C4-2B (cell line): Measurements from ENCODE around the gene RNF141.

Experiments
- H3K27ac ChIP-seq: fragments of 450-650 bp; 2 replicates; pipeline ENCODE4 v1.5.1; 2017
- CTCF ChIP-seq: fragments of 450-650 bp; conservative IDR thresholded peaks from 2 replicates; pipeline ENCODE4 v1.5.1; 2017; ENCODE audit warnings: mild to moderate bottlenecking
- ZFX ChIP-seq: fragments of 450-650 bp; IDR thresholded peaks from 2 replicates; pipeline ENCODE4 v1.6.1; 2017

RNF141 gene

GRCh38 chr11:10540915-10541560 lies at the start of gene RNF141:
RNF141 (minus strand) TSS chr11:10541187; CDS start chr11:10534158, 7,029 bp downstream.
- H3K27ac ChIP-seq: peak within 1 kb of the TSS; percentile 62
- TF ChIP-seq ZFX (peak; percentile 96), CTCF (peak; percentile 94)

- no peak for TF ChIP-seq ZFX
- no peak for TF ChIP-seq CTCF
- no peak overlapping the region for H3K27ac ChIP-seq
These were observed 49.4 kb upstream of the RNF141 start for GRCh38 chr11:10590218-10590915.

- no peak for TF ChIP-seq ZFX
- no peak overlapping the region for H3K27ac ChIP-seq
These were observed 47.9 kb upstream of the RNF141 start for GRCh38 chr11:10588904-10589303.

- TF ChIP-seq CTCF (no peak), ZFX (no peak)
These were observed 47.0 kb upstream of the RNF141 start for GRCh38 chr11:10587995-10588394.

GRCh38 chr11:10587388-10587787 lies 46.4 kb upstream of the RNF141 start:
- no peak for TF ChIP-seq CTCF
- TF ChIP-seq ZFX: no peak
- H3K27ac ChIP-seq: no peak overlapping the region

More at GRCh38 chr11:10587995-10588394, 47.0 kb upstream of the RNF141 start:
- H3K27ac ChIP-seq: no peak overlapping the region

- no peak for TF ChIP-seq CTCF
- no peak for TF ChIP-seq ZFX
- no peak overlapping the region for H3K27ac ChIP-seq
These were observed 43.1 kb upstream of the RNF141 start for GRCh38 chr11:10584071-10584501.

- H3K27ac ChIP-seq: no peak overlapping the region
- TF ChIP-seq CTCF (no peak), ZFX (no peak)
These were observed 40.6 kb upstream of the RNF141 start for GRCh38 chr11:10581481-10582019.
